ENCODE measurements around the gene SLC12A6.

Gene SLC12A6

DNA sequence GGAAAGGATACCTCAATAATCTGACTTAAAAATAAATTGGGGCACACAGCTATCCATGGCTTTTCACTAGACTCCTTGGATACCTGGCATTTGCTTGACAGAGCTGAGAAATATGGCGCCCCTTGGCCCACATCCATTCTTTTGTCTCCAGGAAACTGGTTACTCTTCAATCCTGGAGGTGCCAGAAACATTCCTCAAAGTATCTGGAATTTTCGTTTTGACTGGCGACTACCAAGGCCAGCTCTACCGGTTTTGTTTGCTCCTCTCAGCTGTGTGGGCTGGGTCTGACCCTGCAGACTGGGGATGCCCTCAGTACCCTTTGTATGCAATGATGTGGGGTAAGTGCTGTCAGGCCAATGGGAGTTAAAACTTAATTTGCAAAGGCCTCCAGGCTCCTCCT is 154.6 kb downstream of the SLC12A6 start:
- no peaks in the 10 kb centered on the region for H3K9me3 Mint-ChIP-seq
- no peaks in the 10 kb centered on the region for H3K27me3 Mint-ChIP-seq
- H3K4me1 Mint-ChIP-seq (ENCODE audit: low read depth), result no peaks in the 10 kb centered on the region
- H3K36me3 Mint-ChIP-seq (ENCODE audit: low read depth), result peaks cover 28% of the 10 kb centered on the region
- no peak overlapping the region for H3K4me3 Mint-ChIP-seq
- no peak overlapping the region for H3K27ac Mint-ChIP-seq
